Measurements from ENCODE around the gene GGA1.

DNA sequence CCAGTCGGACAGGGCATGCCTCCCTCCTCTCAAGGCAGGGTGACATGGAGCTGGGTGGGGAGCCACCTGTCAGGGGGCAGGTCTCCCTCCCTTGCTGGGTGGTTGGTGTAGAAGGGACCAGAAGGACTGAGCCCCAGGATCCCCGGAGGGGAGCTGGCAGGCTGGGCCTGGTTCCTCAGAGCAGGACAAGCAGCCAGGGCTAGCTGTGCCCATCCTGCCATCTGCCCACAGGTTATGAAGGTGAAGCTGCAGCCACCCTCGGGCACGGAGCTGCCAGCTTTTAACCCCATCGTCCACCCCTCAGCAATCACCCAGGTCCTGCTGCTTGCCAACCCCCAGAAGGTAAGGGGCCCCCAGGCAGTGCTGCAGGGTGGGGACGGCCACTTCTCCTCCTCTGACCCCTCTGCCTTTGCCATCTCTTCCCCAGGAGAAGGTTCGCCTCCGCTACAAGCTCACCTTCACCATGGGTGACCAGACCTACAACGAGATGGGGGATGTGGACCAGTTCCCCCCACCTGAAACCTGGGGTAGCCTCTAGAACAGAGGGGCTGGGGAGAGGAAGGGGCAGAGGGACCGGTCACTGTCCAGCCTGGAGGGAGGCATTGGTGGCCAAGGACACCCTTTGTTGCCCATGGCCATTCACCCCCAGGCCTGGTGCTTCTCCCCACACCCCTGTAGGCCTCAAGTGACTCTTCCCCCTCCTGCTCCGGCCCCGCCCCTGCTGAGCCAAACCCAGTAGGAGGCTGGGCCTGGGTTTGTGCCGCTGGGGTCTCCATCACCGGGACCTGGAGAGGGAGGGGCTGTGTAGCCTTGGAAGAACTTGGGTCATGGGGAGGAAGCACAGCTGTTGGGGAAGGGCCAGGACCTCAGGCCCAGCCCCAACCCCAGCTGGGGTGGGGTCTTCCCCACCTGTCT lies 23.8 kb downstream of the GGA1 start:
- TF ChIP-seq NFIC (IDR thresholded peaks at IDR 0.05) (no peak), FOXM1 (IDR thresholded peaks at IDR 0.05; ENCODE audit: borderline replicate concordance, low read depth) (no peak), EGR1 (IDR thresholded peaks at IDR 0.05) (no peak), CEBPB (IDR thresholded peaks at IDR 0.05) (no peak), EP300 (IDR thresholded peaks at IDR 0.05; ENCODE audit: borderline replicate concordance) (no peak), YY1 (IDR thresholded peaks at IDR 0.05; ENCODE audit: low read depth) (no peak), ZBTB7A (IDR thresholded peaks at IDR 0.05; ENCODE audit: low read depth) (no peak), CREB1 (IDR thresholded peaks at IDR 0.05; ENCODE audit: low read depth) (no peak)
- TF ChIP-seq, protein P1, sequence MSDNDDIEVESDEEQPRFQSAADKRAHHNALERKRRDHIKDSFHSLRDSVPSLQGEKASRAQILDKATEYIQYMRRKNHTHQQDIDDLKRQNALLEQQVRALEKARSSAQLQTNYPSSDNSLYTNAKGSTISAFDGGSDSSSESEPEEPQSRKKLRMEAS (IDR thresholded peaks at IDR 0.05) = no peak
